HepG2 (cell line): ENCODE data around the gene DRC3.

Source experiments
- DNMT1 ChIP-seq: sonication (generic); formaldehyde crosslinking; IDR thresholded peaks from 2 replicates; pipeline ENCODE4 v1.5.1; 2020; ENCODE audit warnings: mild to moderate bottlenecking, missing genetic modification reagents
- EP300 ChIP-seq, 3 experiments: sonication (generic) in 1 of 3; formaldehyde crosslinking in 1 of 3; IDR thresholded peaks; 2 replicates each; pipeline versions ENCODE4 v1.5.1 to v1.6.1; 2011 to 2020; ENCODE audit warnings: low read depth in 2 of 3, low read length in 2 of 3, borderline replicate concordance in 1 of 3, improper control_type of control experiment in 1 of 3, mild to moderate bottlenecking in 1 of 3, missing genetic modification reagents in 1 of 3, moderate library complexity in 1 of 3
- REL ChIP-seq: sonication (generic); formaldehyde crosslinking; conservative IDR thresholded peaks from 2 replicates; pipeline ENCODE4 v1.8.0; 2022; ENCODE audit warnings: mild to moderate bottlenecking, missing genetic modification reagents, moderate library complexity
- SMC3 ChIP-seq: IDR thresholded peaks from 2 replicates; pipeline ENCODE4 v1.6.1; 2011; ENCODE audit warnings: low read length, improper control_type of control experiment
- SNRNP70 ChIP-seq: fragments of 200-400 bp; formaldehyde crosslinking; IDR thresholded peaks from 2 replicates; pipeline ENCODE4 v1.6.1; 2017; ENCODE audit warnings: mild to moderate bottlenecking, low read depth, low read length, moderate library complexity
- SRSF9 ChIP-seq: fragments of 200-400 bp; formaldehyde crosslinking; IDR thresholded peaks from 2 replicates; pipeline ENCODE4 v1.6.1; 2018; ENCODE audit warnings: borderline replicate concordance, mild to moderate bottlenecking, low read depth, low read length; ENCODE audit not compliant: insufficient read depth, poor library complexity, severe bottlenecking
- ZBTB33 ChIP-seq: sonication (generic); formaldehyde crosslinking; IDR thresholded peaks from 2 replicates; pipeline ENCODE4 v1.4.0; 2020; ENCODE audit warnings: missing genetic modification reagents
- ZSCAN30 ChIP-seq: sonication (generic); formaldehyde crosslinking; IDR thresholded peaks from 2 replicates; pipeline ENCODE4 v1.5.0; 2020; ENCODE audit warnings: mild to moderate bottlenecking, missing genetic modification reagents

GRCh38 chr17:17937958-17938357 lies 34.7 kb upstream of the DRC3 start:
- TF ChIP-seq REL (CRISPR knock-in tag) (no peak), EP300 (IDR thresholded peaks at IDR 0.05; ENCODE audit: low read depth in 2 of 2, low read length in 2 of 2) (no peak), EP300 (CRISPR knock-in tag; IDR thresholded peaks at IDR 0.05; ENCODE audit: borderline replicate concordance) (no peak), SRSF9 (no peak), ZBTB33 (CRISPR knock-in tag) (no peak), ZSCAN30 (CRISPR knock-in tag) (no peak), DNMT1 (CRISPR knock-in tag) (no peak), SNRNP70 (no peak), SMC3 (no peak)
